Right ventricle myocardium superior (tissue), 1 donor: ENCODE data around the gene ERP44. TPM values are rescaled to one million over a fixed set of nuclear protein-coding genes. Genes with fewer than 3 reads are reported as not detected.

Experiments
- ATAC-seq: fragments of 200-7000 bp; cut with Tn5 transposase; one replicate; pipeline ENCODE4 v1.9.1; 2020; ENCODE audit warnings: mild to moderate bottlenecking; ENCODE audit not compliant: poor library complexity
- DNase-seq: peaks from one replicate; pipeline ENCODE4 v3.0.0-alpha.2; 2020
- intact Hi-C: fragments of 100-400 bp; cut with DNase I; formaldehyde crosslinking; loops from one replicate; pipeline ENCODE4 v1.11.2; 2022
- total RNA-seq: library from RNA; stranded (reverse); fragmentation: NEBNext Ultra II Directional; extraction: Animal tissue kit (Norgen Biotek cat#: 25700); gene quantifications from one replicate; pipeline ENCODE4 v1.2.1, GENCODE V29; 2021
- donor health status: DM: no; HTN: yes; CAD: no; lungs with severe emphysema.

The ERP44 gene
- total RNA-seq, 1 donor from 2014 or later, result 13.5 TPM

- DNase-seq, result no peak
- intact Hi-C loops, result no loop called here
- no peak for ATAC-seq
These were observed 127.4 kb downstream of the ERP44 start for GRCh38 chr9:99971410-99971809.

GRCh38 chr9:99970481-99970880 lies 128.3 kb downstream of the ERP44 start:
- ATAC-seq (no peak), DNase-seq (no peak)
- intact Hi-C loops, result no loop called here

DNA sequence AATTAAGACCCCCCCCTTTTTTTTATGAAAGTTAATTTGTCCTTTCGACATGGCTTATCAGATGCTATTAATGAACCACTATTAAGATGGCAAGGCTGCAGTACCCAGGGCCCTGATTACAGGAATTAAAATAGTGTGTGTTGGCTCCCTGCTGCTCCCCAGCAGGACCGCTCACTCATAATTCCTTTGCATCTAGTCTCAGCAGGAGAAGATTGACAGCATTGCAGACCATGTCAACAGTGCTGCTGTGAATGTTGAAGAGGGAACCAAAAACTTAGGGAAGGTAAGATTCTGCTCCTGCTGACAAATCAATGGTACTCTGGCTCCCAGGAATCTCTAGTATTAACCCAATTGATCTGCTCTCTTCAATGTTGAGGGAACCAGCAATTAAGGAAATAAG lies 131.3 kb downstream of the ERP44 start:
- ATAC-seq (no peak), DNase-seq (no peak)
- intact Hi-C loops, result no loop called here

DNA sequence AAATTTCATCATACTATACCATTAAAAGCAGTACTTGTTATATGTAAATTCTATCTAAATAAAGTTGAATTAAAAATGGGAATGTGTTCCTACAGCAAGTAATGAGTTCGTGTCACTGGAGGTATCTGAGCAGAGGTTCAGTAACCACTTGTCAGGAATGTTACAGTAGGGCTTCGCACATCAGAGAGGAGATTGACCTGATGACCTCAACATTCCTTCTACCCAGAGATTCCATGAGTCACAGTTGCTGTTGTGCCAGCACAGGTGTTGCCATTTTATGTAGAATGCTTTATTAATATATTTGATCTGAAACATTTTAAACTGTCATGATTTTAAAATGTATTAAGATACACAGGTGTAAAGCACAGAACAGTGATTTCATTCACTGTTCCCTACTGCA lies 132.1 kb downstream of the ERP44 start:
- ATAC-seq (no peak), DNase-seq (no peak)
- intact Hi-C loops, result no loop called here

DNA sequence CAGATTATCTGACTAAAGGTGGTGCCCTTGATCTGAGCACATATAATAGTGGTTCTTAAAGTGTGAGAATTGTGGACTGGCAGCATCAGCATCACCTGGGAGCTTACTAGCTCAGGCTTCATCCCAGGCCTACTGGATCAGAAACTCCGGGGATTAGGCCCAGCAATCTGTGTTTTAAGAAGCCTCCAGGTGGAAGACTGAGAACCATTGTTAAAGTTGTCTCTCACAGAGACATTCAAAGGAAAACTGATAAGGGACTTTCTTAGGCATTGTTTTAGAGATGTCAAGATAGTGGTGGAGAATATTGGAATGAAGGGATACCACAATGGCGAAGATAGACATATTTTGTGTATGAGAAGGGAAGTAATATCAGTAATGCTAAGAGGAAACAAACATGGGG lies 132.8 kb downstream of the ERP44 start:
- DNase-seq (no peak), ATAC-seq (no peak)
- intact Hi-C loops, result no loop called here

DNA sequence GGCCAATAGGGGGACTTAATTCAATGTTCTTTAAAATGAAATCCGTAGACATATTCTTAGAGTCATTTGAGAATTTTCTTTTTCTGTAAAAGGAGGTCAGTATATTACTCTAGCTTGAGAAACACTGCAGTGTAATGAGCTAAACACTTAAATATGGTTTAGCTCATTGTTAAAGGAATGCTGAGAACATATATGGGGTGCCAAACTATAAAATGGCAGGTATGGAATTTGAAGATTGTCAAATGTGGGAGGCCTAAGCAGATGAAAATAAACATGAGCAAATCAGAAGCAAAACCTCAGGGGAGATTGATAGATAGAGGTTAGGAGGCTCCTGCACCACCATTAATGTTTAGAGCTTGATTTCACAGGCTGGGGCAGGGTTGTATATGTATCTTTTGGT lies 134.5 kb downstream of the ERP44 start:
- intact Hi-C loops, result no loop called here
- DNase-seq (no peak), ATAC-seq (no peak)

DNA sequence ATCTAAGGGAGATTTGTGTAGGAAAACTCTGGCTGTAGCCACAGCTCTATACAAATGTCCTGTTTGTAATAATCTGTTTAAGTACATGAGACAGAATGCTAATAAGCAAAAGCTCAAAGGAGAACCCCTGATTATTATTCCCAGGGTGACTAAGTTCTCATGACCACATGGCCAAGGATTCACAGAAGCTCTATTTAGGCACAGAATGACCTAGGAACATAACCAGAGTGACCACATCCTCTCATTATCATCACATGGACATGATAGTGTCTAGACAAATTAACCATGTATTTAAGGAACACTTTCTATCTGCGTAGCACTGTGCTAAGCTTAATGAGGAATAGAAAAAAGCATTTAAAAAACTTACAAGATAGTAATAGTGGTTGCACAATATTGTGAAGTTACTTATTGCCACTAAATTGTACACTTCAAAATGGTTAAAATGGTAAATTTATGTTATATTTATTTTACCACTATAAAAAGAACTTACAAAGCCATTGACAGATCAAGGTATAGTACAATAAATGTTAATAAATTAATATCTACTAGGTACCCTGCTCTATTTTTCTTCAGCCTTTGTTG lies 136.0 kb downstream of the ERP44 start:
- no peak for DNase-seq
- ATAC-seq, result no peak
- intact Hi-C loops, result no loop called here

DNA sequence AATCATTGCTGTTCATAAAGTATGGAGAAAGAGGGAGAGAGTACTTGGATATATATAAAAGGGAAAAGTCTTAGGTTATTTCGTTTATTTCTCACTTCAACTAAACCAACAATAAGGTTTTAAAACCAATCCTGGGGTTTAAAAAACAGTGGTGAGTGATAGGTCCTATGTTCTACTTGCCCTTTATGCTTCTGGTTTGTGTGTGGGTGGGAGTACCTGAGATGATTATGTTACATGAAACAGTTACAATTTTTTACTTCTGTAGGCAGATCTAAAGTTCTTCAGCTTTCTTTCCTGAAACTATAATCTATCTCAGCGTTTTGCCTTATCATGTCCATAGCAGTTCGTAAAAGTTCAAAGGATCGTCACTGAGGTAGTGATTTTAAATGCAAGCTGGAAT lies 143.2 kb downstream of the ERP44 start:
- no peak for ATAC-seq
- DNase-seq, result no peak
- intact Hi-C loops, result no loop called here

DNA sequence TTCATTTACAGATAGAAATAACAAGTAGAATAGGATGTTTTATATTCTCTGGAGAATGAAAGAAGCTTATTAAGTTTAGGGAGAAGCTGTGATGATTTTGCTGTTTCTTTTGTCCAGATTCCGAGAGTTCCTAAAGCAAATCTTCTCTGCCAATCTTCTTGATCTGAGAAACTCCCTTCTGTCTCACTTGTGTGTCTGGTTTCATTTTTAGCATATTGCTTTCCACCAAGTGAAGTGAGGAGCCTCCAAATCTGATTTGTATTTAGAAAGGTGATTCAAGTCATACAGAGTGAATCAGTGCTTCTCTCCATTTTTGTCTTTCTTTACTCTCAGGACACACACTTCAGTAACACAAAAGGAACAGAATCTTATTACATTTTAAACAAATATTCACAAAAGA lies 144.0 kb downstream of the ERP44 start:
- DNase-seq (no peak), ATAC-seq (no peak)
- intact Hi-C loops, result no loop called here

- no peak for DNase-seq
These were observed 144.8 kb downstream of the ERP44 start for GRCh38 chr9:99953861-99954507.

GRCh38 chr9:99948896-99949295 lies 149.9 kb downstream of the ERP44 start:
- intact Hi-C loops, result no loop called here
- DNase-seq, result no peak

More at GRCh38 chr9:99953861-99954507, 144.8 kb downstream of the ERP44 start:
- no peak for ATAC-seq
- intact Hi-C loops, result no loop called here

DNA sequence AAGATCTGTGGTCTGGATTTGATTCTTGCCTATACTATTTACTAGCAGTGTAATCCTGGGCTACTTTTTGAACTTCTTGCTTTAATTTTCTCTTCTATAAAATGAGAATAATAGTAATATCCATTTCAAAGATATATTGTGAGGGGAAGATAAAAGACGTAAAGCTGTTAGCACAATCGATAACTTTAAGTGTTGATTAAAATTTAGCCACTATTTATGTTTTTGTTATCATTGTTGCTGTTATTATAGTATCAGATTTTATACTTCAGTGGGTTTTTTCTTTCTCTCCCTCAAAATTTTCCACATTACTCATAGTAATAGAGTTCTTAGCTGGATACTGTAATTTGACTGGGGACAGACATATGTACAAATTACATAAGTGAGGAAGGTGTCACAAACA lies 150.3 kb downstream of the ERP44 start:
- DNase-seq, result no peak
- no peak for ATAC-seq
- intact Hi-C loops, result no loop called here

More at GRCh38 chr9:99948896-99949295, 149.9 kb downstream of the ERP44 start:
- ATAC-seq, result no peak

DNA sequence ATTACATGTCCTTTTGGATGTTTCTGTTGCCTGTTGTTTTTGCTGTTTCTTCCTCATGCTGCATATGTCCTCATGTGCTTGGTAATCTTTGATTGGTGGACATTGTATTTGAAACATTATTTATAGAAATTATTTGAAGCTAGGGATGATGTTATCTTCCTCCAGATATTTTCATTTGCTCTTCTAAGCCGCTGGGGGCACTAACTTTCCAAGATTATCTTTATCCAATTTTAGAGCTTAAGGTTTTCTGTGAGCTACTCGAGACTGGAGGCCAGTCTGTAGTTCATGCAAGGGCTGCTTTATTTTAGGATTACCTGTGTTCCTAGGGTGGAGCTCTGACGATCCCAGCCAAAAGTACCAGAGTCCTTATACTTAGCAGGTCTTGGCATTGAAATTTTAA lies 151.4 kb downstream of the ERP44 start:
- DNase-seq, result no peak
- intact Hi-C loops, result no loop called here
- no peak for ATAC-seq

- intact Hi-C loops, result no loop called here
- ATAC-seq (no peak), DNase-seq (no peak)
These were observed 161.7 kb downstream of the ERP44 start for GRCh38 chr9:99936947-99937587.

GRCh38 chr9:99931155-99931840 lies 167.5 kb downstream of the ERP44 start:
- DNase-seq (no peak), ATAC-seq (no peak)
- intact Hi-C loops, result no loop called here

GRCh38 chr9:99929652-99930051 lies 169.1 kb downstream of the ERP44 start:
- DNase-seq, result no peak
- intact Hi-C loops, result no loop called here
- no peak for ATAC-seq
